HEK293 (cell line): ENCODE results near the gene TBCA.

Experiments used
- CTCF ChIA-PET: fragments of 350-600 bp; formaldehyde crosslinking; extraction: SDS; loops from one replicate; lab custom pipeline; 2021; ENCODE audit warnings: antibody characterized with exemption; lab: Yijun Ruan, JAX
- POLR2A ChIA-PET: fragments of 300-600 bp; formaldehyde crosslinking; extraction: SDS; loops from one replicate; lab custom pipeline; 2020; ENCODE audit warnings: antibody characterized with exemption, inconsistent platforms; lab: Yijun Ruan, JAX
- H3K27ac ChIP-seq: fragments of 200-500 bp; sonication (Bioruptor generic); 2 replicates; pipeline ENCODE4 v1.5.1; 2014; ENCODE audit warnings: low read depth, low read length, control low read depth, inconsistent platforms; ENCODE audit errors: extremely low read depth
- H3K36me3 ChIP-seq, 2 experiments: fragments of 200-500 bp in 1 of 2; sonication (Bioruptor generic) in 1 of 2; 1 replicate in 1 of 2; 2 replicates in 1 of 2; pipeline ENCODE4 v1.5.1; 2014 to 2017; ENCODE audit warnings: inconsistent platforms in 2 of 2, low read length in 2 of 2; ENCODE audit not compliant: control insufficient read depth in 2 of 2, insufficient read depth in 1 of 2
- H3K4me1 ChIP-seq: fragments of 200-500 bp; sonication (Bioruptor generic); 2 replicates; pipeline ENCODE4 v1.5.1; 2014; ENCODE audit warnings: mild to moderate bottlenecking, low read length, inconsistent platforms; ENCODE audit not compliant: control insufficient read depth, insufficient read depth
- H3K4me3 ChIP-seq: 2 replicates; pipeline ENCODE4 v1.5.1; 2011; ENCODE audit warnings: low read depth, mild to moderate bottlenecking, control low read depth, low read length, moderate library complexity
- H3K9me3 ChIP-seq: fragments of 200-500 bp; sonication (Bioruptor generic); 2 replicates; pipeline ENCODE4 v1.5.1; 2014; ENCODE audit warnings: low read depth, low read length, inconsistent platforms; ENCODE audit not compliant: control insufficient read depth, insufficient read depth
- AEBP2 ChIP-seq: fragments of 450-650 bp; formaldehyde crosslinking; IDR thresholded peaks from 2 replicates; pipeline ENCODE4 v1.5.1; 2016; ENCODE audit warnings: missing biosample characterization, missing genetic modification characterization, borderline replicate concordance
- BCL11A ChIP-seq: fragments of 450-650 bp; formaldehyde crosslinking; IDR thresholded peaks from 2 replicates; pipeline ENCODE4 v1.5.1; 2016; ENCODE audit warnings: low read depth, missing biosample characterization, missing genetic modification characterization
- HOXD13 ChIP-seq: sonication (generic); formaldehyde crosslinking; IDR thresholded peaks from 2 replicates; pipeline ENCODE4 v1.8.0; 2022; ENCODE audit warnings: missing genetic modification reagents, borderline replicate concordance
- MEIS1 ChIP-seq: sonication (generic); formaldehyde crosslinking; IDR thresholded peaks from 2 replicates; pipeline ENCODE4 v1.8.1; 2022; ENCODE audit warnings: missing genetic modification reagents, mild to moderate bottlenecking, borderline replicate concordance
- OSR2 ChIP-seq: fragments of 450-650 bp; formaldehyde crosslinking; IDR thresholded peaks from 2 replicates; pipeline ENCODE4 v1.5.1; 2016; ENCODE audit warnings: missing biosample characterization, missing genetic modification characterization
- SCRT1 ChIP-seq: fragments of 450-650 bp; formaldehyde crosslinking; IDR thresholded peaks from 2 replicates; pipeline ENCODE4 v1.5.1; 2016; ENCODE audit warnings: missing biosample characterization, missing genetic modification characterization, borderline replicate concordance
- SCRT2 ChIP-seq: fragments of 450-650 bp; formaldehyde crosslinking; IDR thresholded peaks from 2 replicates; pipeline ENCODE4 v1.5.1; 2016; ENCODE audit warnings: missing biosample characterization, missing genetic modification characterization
- SP2 ChIP-seq: fragments of 450-650 bp; formaldehyde crosslinking; IDR thresholded peaks from 2 replicates; pipeline ENCODE4 v1.5.1; 2016; ENCODE audit warnings: missing biosample characterization, missing genetic modification characterization
- ZBTB17 ChIP-seq: fragments of 450-650 bp; formaldehyde crosslinking; IDR thresholded peaks from 2 replicates; pipeline ENCODE4 v1.5.1; 2016; ENCODE audit warnings: missing biosample characterization, missing genetic modification characterization
- ZFHX2 ChIP-seq: fragments of 450-650 bp; formaldehyde crosslinking; conservative IDR thresholded peaks from 2 replicates; pipeline ENCODE4 v1.5.1; 2016; ENCODE audit warnings: missing biosample characterization, missing genetic modification characterization
- ZNF37A ChIP-seq: fragments of 450-650 bp; IDR thresholded peaks from 2 replicates; pipeline ENCODE4 v1.5.1; 2018; ENCODE audit warnings: missing biosample characterization, missing genetic modification characterization
- ZNF510 ChIP-seq: fragments of 450-650 bp; formaldehyde crosslinking; IDR thresholded peaks from 2 replicates; pipeline ENCODE4 v1.5.1; 2018; ENCODE audit warnings: mild to moderate bottlenecking, missing genetic modification characterization, missing biosample characterization; ENCODE audit not compliant: insufficient replicate concordance
- ZNF555 ChIP-seq: fragments of 450-650 bp; formaldehyde crosslinking; conservative IDR thresholded peaks from 2 replicates; pipeline ENCODE4 v1.5.1; 2017; ENCODE audit warnings: missing biosample characterization, mild to moderate bottlenecking, missing genetic modification characterization, inconsistent platforms
- ZNF626 ChIP-seq: fragments of 450-650 bp; sonication (Bioruptor Pico); formaldehyde crosslinking; IDR thresholded peaks from 2 replicates; pipeline ENCODE4 v1.5.1; 2018; ENCODE audit warnings: missing biosample characterization, missing genetic modification characterization, inconsistent platforms
- TF ChIP-seq, protein P1 (sequence below): fragments of 450-650 bp; formaldehyde crosslinking; IDR thresholded peaks from 2 replicates; pipeline ENCODE4 v1.5.1; 2017; ENCODE audit warnings: missing biosample characterization, missing genetic modification characterization

TBCA gene

DNA sequence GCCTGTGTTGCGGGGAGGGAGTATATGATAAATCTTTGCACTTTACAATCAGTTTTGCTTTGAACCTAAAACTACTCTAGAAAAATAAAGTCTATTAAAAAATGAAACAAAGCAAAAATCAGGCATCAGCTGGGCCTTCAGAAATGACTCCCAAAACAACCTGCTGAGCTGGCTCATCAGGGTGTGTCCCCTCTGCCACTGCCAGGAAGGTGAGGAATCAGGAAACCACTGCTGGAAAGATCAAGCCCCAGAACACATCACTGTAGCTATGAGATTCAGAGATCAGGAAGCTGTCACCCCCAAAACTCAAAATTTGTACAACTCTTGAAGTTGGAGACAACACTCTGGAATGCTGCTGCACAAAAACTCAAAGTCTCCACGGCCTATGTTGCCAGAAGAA is 40.5 kb upstream of the TBCA start:
- Histone ChIP-seq H3K4me3 (no peak overlapping the region), H3K27ac (no peak overlapping the region), H3K4me1 (no peaks in the 10 kb centered on the region), H3K36me3 (no peaks in the 10 kb centered on the region), H3K9me3 (no peaks in the 10 kb centered on the region)
- no peak for TF ChIP-seq SCRT1 (tag by site-specific recombination)
- TF ChIP-seq AEBP2 (tag by site-specific recombination), result no peak
- TF ChIP-seq OSR2 (tag by site-specific recombination), result no peak
- TF ChIP-seq ZFHX2 (tag by site-specific recombination), result no peak
- no peak for TF ChIP-seq BCL11A (tag by site-specific recombination)
- TF ChIP-seq MEIS1 (CRISPR knock-in tag), result no peak
- no peak for TF ChIP-seq ZNF510 (tag by site-specific recombination)
- TF ChIP-seq ZNF555 (tag by site-specific recombination), result no peak
- CTCF ChIA-PET, result no interaction called here
- POLR2A ChIA-PET, result no interaction called here

DNA sequence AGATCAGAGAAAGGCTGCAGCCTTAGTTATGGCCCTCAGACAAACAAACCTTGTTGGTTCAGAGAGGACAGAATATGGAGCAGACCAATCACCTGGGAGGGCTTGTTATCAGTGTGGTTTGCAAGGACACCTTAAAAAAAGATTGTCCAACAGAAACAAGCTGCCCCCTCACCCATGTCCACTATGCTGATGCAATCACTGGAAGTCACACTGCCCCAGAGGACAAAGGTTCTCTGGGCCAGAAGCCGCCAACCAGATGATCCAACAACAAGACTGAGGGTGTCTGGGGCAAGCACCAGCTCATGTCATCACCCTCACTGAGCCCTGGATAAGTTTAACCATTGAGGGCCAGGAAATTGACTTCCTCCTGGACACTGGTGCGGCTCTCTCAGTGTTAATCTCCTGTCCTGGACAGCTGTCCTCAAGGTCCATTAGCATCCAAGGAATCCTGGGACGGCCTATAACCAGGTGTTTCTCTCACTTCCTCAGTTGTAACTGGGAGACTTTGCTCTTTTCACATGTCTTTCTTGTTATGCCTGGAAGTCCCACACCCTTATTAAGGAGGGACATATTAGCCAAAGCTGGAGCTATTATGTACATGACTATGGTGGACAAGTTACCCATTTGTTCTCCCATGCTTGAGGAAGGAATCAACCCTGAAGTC is 36.9 kb upstream of the TBCA start:
- ChIA-PET POLR2A (no interaction called here), CTCF (no interaction called here)
- Histone ChIP-seq H3K27ac (no peak overlapping the region), H3K36me3 (no peaks in the 10 kb centered on the region), H3K9me3 (no peaks in the 10 kb centered on the region), H3K4me3 (no peak overlapping the region), H3K4me1 (no peaks in the 10 kb centered on the region)
- no peak for TF ChIP-seq ZNF37A (tag by site-specific recombination)
- TF ChIP-seq SCRT1 (tag by site-specific recombination), result no peak
- TF ChIP-seq, protein P1, sequence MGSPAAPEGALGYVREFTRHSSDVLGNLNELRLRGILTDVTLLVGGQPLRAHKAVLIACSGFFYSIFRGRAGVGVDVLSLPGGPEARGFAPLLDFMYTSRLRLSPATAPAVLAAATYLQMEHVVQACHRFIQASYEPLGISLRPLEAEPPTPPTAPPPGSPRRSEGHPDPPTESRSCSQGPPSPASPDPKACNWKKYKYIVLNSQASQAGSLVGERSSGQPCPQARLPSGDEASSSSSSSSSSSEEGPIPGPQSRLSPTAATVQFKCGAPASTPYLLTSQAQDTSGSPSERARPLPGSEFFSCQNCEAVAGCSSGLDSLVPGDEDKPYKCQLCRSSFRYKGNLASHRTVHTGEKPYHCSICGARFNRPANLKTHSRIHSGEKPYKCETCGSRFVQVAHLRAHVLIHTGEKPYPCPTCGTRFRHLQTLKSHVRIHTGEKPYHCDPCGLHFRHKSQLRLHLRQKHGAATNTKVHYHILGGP (tag by site-specific recombination), result no peak
- 0 out of 2 replicates have a peak, but pooled peaks have one; percentile 26 for TF ChIP-seq HOXD13 (CRISPR knock-in tag)

- no peak overlapping the region for H3K27ac ChIP-seq
- no peaks in the 10 kb centered on the region for H3K9me3 ChIP-seq
- H3K4me3 ChIP-seq, result no peak overlapping the region
- CTCF ChIA-PET, result no interaction called here
- H3K4me1 ChIP-seq, result no peaks in the 10 kb centered on the region
- no peak for TF ChIP-seq HOXD13 (CRISPR knock-in tag)
- peak; percentile 90 for TF ChIP-seq SCRT1 (tag by site-specific recombination)
- no peak for TF ChIP-seq ZNF626 (tag by site-specific recombination)
- 0 out of 2 replicates have a peak, but pooled peaks have one; percentile 17 for TF ChIP-seq ZBTB17 (tag by site-specific recombination)
- TF ChIP-seq SCRT2 (tag by site-specific recombination), result peak; percentile 93
- no peak for TF ChIP-seq SP2 (tag by site-specific recombination)
- no peaks in the 10 kb centered on the region for H3K36me3 ChIP-seq
- POLR2A ChIA-PET, result no interaction called here
Observed at GRCh38 chr5:77806213-77806843, 30.2 kb upstream of the TBCA start.
